Subcutaneous abdominal adipose tissue (tissue), 5 donors: Measurements from ENCODE around the gene MFN2.
"Not testable (repeated sequence)": the region's sequence is repeated elsewhere in the genome, so short reads cannot be mapped to it uniquely, and the experiment has no call there.

ENCODE experiments used
- H3K27ac ChIP-seq: one replicate; pipeline ENCODE4 v1.7.0; 2013; ENCODE audit warnings: low read depth, mild to moderate bottlenecking, inconsistent platforms, low read length, moderate library complexity
- H3K27me3 ChIP-seq, 5 donors: one replicate each; pipeline ENCODE4 v1.7.0; 2013; ENCODE audit warnings: low read length in 5 of 5, inconsistent platforms in 1 of 5; ENCODE audit not compliant: control insufficient read depth in 5 of 5, insufficient read depth in 4 of 5
- H3K36me3 ChIP-seq, 5 donors: one replicate each; pipeline ENCODE4 v1.7.0; 2013; ENCODE audit warnings: low read length in 5 of 5; ENCODE audit not compliant: control insufficient read depth in 5 of 5, insufficient read depth in 5 of 5
- H3K4me1 ChIP-seq, 5 donors: one replicate each; pipeline ENCODE4 v1.7.0; 2013; ENCODE audit warnings: low read length in 5 of 5, mild to moderate bottlenecking in 3 of 5, moderate library complexity in 1 of 5; ENCODE audit not compliant: control insufficient read depth in 5 of 5, insufficient read depth in 5 of 5
- H3K4me3 ChIP-seq, 5 donors: one replicate each; pipeline ENCODE4 v1.7.0; 2013; ENCODE audit warnings: low read length in 5 of 5, low read depth in 1 of 5
- H3K9ac ChIP-seq, 5 donors: one replicate each; pipeline ENCODE4 v1.7.0; 2013; ENCODE audit warnings: low read length in 5 of 5, mild to moderate bottlenecking in 4 of 5, moderate library complexity in 3 of 5
- H3K9me3 ChIP-seq, 5 donors: one replicate each; pipeline ENCODE4 v1.7.0; 2013; ENCODE audit warnings: low read length in 5 of 5; ENCODE audit not compliant: control insufficient read depth in 5 of 5
- donor health status: healthy.
- donor health status: healthy.
- donor health status: healthy.
- donor health status: healthy.
- donor health status: healthy.

Gene MFN2

DNA sequence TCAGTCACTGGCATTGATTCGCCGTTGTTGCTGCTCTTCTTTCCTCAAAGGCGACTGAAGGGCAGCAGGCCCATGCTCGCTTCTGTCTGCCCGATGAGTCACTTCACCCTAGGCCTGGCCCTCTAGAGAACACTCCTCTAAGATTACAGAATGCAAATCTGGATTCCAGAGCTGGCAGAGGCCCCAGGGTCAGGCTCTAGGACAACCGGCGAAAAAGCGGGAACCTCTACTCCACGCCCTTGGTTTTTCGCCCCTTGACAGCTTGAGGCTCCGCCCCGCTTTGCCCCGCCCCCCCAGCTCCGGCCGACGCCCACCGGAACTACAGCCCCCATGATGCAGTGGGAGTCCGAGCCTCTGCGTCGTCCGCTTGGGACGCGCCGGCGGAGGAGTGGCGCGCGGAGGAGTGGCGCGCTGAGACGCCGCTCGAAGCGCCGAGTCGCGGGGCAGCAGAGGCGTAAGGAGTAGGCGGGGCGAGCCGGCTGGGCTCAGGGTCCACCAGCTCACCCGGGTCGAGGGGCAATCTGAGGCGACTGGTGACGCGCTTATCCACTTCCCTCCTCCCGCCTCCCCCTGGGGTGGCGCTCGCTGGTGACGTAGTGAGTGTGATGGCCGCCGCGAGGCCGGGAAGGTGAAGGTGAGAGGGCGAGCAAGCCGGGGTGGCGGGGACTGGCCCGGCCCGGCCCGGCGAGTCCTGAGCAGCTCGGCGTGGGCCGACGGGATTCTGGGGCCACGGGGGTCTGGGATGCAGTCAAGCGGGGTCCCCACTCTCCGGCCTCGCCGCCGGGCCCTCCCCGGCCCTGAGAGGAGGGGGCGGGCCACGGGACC is at the start of gene MFN2:
Gene MFN2 (plus strand): TSS at position 594 of the 825 bp plus-strand sequence. CDS start 8,725 bp downstream, outside the sequence.
- Histone ChIP-seq H3K27ac (peak within 1 kb of the TSS; percentile 94), H3K9me3 (no peaks in the 10 kb centered on the region), H3K4me1 (peaks cover 1 to 44% (median 34%) of the 10 kb centered on the region in 5 donors), H3K36me3 (peaks cover 3 to 40% (median 33%) of the 10 kb centered on the region in 5 donors), H3K4me3 (peak within 1 kb of the TSS; percentile 70 to 92 (median 90)), H3K27me3 (no peaks in the 10 kb centered on the region), H3K9ac (peak within 1 kb of the TSS; percentile 86 to 98 (median 92))

DNA sequence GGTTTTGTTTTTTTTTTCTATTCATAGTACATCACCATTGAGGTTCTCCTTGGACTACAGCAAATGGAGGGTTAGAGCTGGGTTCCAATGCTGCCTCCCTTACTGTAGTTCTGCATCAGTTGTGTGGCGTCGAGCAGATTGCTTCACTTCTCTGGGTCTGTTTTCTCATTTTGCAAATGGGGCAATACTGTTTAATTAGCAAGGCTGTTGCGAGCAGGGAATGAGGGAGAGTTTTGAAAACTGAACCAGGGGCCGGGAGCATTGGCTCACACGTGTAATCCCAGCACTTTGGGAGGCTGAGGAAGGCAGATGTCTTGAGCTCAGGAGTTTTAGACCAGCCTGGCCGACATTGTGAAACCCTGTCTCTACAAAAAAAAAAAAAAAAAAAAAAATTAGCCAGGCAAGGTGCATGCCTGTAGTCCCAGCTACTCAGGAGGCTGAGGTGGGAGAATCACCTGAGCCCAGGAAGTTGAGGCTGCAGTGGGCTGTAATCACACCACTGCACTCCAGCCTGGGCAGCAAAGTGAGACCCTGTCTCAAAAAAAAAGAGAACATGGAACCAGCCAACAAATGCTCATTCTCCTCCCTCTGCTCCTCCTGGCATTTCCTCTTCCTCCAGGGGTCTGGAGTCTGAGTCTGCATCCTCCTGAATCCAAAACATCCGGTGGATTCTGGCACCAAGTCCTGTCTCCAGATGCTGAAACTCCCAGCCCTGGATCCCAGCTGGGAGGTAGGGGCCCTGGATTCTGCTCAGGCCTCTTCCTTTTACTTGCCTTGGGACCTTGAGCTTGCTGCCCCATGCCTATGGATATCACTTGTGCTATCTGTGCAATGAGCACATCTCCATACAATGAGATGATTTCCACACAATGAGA is 49.4 kb upstream of the MFN2 start:
- H3K9ac ChIP-seq: peak overlapping the region in 1 of 5 donors; percentile 8
- no peaks in the 10 kb centered on the region for H3K9me3 ChIP-seq
- no peak overlapping the region for H3K27ac ChIP-seq
- H3K4me1 ChIP-seq: peaks cover 7 to 50% (median 45%) of the 10 kb centered on the region in 5 donors
- H3K4me3 ChIP-seq: no peak overlapping the region
- H3K36me3 ChIP-seq: no peaks in the 10 kb centered on the region
- no peaks in the 10 kb centered on the region for H3K27me3 ChIP-seq

DNA sequence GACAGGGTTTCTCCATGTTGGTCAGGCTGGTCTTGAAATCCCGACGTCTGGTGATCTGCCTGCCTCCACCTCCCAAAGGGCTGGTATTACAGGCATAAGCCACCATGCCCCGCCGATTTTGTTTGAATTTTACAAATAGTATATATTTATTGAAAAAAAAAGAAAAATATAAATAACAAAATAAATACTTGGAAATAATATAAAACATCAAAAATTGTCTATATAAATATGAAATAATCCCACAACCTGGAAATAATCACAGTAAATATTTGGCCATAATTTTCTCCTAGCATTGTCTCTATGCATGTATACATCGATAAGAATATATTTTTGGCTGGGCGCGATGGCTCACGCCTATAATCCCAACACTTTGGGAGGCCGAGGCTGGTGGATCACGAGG is 48.4 kb upstream of the MFN2 start:
- Histone ChIP-seq H3K27me3 (no peaks in the 10 kb centered on the region), H3K27ac (no peak overlapping the region), H3K9me3 (no peaks in the 10 kb centered on the region), H3K9ac (no peak overlapping the region), H3K36me3 (no peaks in the 10 kb centered on the region), H3K4me1 (peaks cover 7 to 51% (median 46%) of the 10 kb centered on the region in 5 donors), H3K4me3 (no peak overlapping the region)

DNA sequence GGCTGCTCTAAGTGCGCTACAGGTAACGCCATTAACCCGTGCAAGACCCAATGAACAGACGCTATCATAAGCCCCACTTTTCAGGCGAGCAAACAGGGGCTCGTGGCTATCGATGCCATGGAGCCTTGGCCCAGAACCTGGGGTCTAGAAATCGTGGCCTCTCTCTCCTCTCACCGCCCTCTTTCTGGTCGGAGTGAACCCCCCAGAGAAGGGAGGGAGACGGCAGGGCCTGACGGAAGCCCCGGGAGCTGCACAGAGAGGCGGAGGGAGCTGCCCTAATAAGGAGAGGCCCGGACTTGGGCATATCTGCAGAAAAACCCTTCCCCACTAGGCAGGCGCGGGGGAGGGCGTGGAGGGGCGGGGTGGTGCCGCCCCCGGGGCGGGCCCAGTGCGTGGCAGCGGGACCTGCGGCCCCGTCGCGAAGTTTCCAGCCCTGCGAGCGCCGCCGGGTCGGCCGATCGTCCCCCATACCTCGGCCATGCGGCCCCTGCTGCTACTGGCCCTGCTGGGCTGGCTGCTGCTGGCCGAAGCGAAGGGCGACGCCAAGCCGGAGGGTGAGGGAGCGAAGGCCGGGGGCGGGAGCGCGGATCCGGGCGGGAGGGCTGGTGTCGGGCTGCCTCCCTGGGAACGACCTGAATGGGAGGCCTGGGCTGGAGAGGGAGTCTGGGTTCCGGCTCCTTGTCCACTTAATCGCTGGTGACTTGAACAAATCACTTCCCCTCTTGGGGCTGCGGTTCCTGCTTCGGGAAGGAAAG is 45.8 kb upstream of the MFN2 start, which contains the start of gene PLOD1:
Gene PLOD1 (plus strand): TSS at position 416 of the 755 bp plus-strand sequence. CDS start 63 bp downstream, at position 479.
- H3K4me3 ChIP-seq: peak within 1 kb of the TSS; percentile 74 to 95 (median 82)

DNA sequence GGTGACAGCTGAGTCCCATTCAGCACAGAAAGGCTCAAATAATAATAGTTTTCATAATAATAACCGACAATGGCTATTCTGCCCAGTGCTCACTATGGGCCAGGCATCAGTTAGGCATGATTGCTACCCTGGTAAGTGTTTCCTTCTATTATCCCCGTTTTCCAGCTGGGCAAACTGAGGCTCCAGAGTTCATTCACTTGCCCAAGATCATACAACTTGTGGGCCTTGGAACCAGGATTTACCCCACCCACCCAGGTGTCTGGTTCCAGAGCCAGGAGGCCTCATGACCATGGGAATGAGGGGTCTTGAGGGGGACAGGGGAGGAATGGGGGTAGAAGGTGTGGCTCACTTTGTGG is 45.2 kb upstream of the MFN2 start:
- no peaks in the 10 kb centered on the region for H3K27me3 ChIP-seq
- peak overlapping the region; percentile 48 to 90 (median 88) for H3K9ac ChIP-seq
- peak overlapping the region; percentile 82 for H3K27ac ChIP-seq
- peak overlapping the region; percentile 74 to 82 (median 81) for H3K4me3 ChIP-seq
- peaks cover 4 to 60% (median 47%) of the 10 kb centered on the region in 5 donors for H3K4me1 ChIP-seq
- peaks cover 0 to 9% (median 4%) of the 10 kb centered on the region in 5 donors for H3K36me3 ChIP-seq
- H3K9me3 ChIP-seq: no peaks in the 10 kb centered on the region

More for the DNA sequence above, 45.8 kb upstream of the MFN2 start, which contains the start of gene PLOD1:
- Histone ChIP-seq H3K9me3 (no peaks in the 10 kb centered on the region), H3K27ac (peak within 1 kb of the TSS; percentile 82), H3K4me1 (peaks cover 7 to 64% (median 52%) of the 10 kb centered on the region in 5 donors), H3K36me3 (peaks cover 0 to 9% (median 4%) of the 10 kb centered on the region in 5 donors), H3K27me3 (no peaks in the 10 kb centered on the region), H3K9ac (peak within 1 kb of the TSS; percentile 48 to 90 (median 88))

DNA sequence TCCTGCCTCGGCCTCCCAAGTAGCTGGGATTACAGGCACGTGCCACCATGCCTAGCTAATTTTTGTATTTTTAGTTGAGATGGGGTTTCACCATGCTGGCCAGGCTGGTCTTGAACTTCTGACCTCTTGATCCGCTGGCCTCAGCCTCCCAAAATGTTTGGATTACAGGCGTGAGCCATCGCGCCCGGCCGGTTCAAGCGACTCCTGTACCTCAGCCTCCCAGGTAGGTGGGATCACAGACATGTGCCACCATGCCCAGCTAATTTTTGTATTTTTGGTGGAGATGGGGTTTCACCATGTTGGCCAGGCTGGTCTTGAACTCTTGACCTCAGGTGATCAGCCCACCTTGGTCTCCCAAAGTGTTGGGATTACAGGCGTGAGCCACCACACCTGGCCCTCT is 44.5 kb upstream of the MFN2 start:
- H3K4me3 ChIP-seq, H3K9me3 ChIP-seq, H3K27me3 ChIP-seq, H3K9ac ChIP-seq, H3K27ac ChIP-seq: not testable (repeated sequence)
- Histone ChIP-seq H3K4me1 (peaks cover 6 to 62% (median 44%) of the 10 kb centered on the region in 5 donors), H3K36me3 (peaks cover 0 to 12% (median 4%) of the 10 kb centered on the region in 5 donors)

DNA sequence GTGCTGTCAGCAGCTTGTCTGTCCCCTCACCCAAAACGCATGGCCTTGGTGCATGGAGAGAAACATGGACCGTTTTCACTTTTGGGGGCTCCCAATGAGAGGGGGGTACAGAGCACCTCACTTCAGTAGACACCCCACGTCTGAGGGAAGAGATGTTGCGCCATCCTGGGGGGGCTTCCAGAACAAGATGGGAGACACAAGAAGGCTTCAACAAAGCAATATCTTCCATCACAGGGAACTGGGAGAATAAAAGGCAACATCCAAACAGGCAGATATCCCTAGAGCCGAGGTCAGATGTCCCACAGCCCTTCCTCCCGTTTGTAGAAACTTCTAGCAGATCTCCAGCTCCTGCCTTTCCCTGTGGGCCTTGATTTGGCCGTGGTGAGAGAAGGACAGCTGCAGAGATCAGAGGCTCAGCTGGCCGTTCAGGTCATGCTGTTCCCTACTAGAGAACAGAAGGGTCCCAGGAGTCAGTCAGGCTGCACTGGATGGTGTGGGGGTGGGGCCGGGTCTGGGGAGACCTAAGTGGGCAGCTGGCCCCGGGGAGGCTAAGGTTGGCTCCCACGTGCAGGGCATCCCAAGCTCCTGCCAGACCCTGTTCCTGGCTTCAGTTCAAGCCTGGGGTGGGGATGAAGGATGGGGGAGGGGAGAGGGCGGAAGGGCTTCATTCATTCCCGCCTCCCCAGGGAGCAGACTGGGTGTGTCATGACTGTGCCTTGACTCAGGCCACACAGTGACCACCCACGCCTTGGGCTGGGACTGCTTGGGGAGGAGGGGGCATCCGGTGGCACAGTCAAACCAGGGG is 41.3 kb upstream of the MFN2 start:
- no peak overlapping the region for H3K4me3 ChIP-seq
- peak overlapping the region; percentile 41 for H3K27ac ChIP-seq
- no peaks in the 10 kb centered on the region for H3K27me3 ChIP-seq
- H3K9ac ChIP-seq: no peak overlapping the region
- H3K4me1 ChIP-seq: peaks cover 3 to 65% (median 39%) of the 10 kb centered on the region in 5 donors
- H3K36me3 ChIP-seq: peaks cover 0 to 24% (median 6%) of the 10 kb centered on the region in 5 donors
- H3K9me3 ChIP-seq: no peaks in the 10 kb centered on the region

DNA sequence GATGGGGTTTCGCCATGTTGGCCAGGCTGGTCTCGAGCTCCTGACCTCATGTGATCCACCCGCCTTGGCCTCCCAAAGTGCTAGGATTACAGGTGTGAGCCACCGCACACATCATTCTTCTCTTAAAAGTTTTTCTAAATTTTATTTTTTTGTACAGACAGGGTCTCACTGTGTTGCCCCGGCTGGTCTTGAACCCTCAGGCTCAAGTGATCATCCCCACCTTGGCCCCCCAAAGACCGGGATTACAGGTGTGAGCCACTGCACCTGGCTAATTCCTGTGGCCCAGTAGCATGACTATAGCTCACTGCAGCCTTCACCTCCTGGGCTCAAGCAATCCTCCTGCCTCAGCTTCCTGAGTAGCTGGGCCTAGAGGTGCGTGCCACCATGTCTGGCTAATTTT is 40.5 kb upstream of the MFN2 start:
- Histone ChIP-seq H3K36me3 (peaks cover 0 to 27% (median 8%) of the 10 kb centered on the region in 5 donors), H3K4me1 (peaks cover 3 to 65% (median 35%) of the 10 kb centered on the region in 5 donors), H3K27ac (peak overlapping the region; percentile 41)
- H3K9me3 ChIP-seq, H3K4me3 ChIP-seq, H3K9ac ChIP-seq, H3K27me3 ChIP-seq: not testable (repeated sequence)
